Occipital lobe (tissue), 2 donors: ENCODE measurements around the gene RBBP5. TPM values are rescaled to one million over a fixed set of nuclear protein-coding genes. Genes with fewer than 3 reads are reported as not detected.
"Not testable (repeated sequence)": the region's sequence is repeated elsewhere in the genome, so short reads cannot be mapped to it uniquely, and the experiment has no call there.

ENCODE experiments used
- DNase-seq: peaks from one replicate; lab custom pipeline; 2025; lab: John Stamatoyannopoulos, UW
- total RNA-seq: library from RNA; depleted of rRNA; stranded (reverse); fragments of >200 nt; gene quantifications from one replicate; pipeline ENCODE4 v1.2.3, GENCODE V29; 2014

Gene RBBP5
- total RNA-seq, result 32.1 TPM

DNA sequence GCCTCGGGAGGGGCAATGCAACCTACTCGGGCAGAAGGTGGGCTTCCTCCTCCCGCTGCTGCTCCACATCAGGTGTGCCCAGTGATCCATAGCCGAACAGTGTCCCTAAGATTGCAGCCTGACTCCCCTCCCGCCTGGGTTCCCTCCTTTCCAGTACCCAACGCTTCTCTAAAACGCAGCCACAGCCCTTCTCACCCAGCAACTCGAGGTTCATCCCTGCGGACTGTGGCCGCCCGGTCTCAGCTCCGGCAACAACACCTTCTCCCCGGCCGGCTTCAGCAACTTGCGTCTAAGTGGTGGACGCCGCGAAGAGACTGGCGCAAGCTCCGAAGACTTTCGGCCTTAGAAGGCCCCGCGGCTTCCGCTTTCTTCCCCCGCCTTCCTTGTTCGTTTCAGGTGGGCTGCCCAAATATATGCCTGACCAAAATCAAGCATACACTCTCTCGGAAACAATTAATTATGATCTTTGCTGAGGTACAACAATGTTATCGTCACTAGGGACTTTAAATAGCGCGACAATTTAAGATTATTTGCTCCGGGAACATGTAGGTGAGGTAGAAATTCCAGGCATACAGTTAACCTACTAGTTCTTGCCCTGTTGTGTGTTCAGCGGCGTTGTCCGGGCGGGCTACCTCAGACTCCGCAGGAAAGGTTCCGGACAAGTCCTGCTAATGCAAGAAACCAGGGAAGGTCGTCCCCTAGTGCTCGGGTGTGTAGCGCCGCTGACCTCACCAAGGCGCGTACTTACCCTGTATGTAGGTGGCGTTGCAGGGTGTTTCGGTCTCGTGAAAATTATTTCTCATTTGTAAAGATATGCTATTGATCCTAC, at the start of gene RBBP5:
TSS of gene RBBP5 (minus strand) at position 319 of the 829 bp plus-strand sequence. CDS start at position 214, 105 bp downstream.
- peak; percentile 90 for DNase-seq

- DNase-seq, result no peak
Measured at GRCh38 chr1:205171369-205171768, 49.6 kb upstream of the RBBP5 start.

DNA sequence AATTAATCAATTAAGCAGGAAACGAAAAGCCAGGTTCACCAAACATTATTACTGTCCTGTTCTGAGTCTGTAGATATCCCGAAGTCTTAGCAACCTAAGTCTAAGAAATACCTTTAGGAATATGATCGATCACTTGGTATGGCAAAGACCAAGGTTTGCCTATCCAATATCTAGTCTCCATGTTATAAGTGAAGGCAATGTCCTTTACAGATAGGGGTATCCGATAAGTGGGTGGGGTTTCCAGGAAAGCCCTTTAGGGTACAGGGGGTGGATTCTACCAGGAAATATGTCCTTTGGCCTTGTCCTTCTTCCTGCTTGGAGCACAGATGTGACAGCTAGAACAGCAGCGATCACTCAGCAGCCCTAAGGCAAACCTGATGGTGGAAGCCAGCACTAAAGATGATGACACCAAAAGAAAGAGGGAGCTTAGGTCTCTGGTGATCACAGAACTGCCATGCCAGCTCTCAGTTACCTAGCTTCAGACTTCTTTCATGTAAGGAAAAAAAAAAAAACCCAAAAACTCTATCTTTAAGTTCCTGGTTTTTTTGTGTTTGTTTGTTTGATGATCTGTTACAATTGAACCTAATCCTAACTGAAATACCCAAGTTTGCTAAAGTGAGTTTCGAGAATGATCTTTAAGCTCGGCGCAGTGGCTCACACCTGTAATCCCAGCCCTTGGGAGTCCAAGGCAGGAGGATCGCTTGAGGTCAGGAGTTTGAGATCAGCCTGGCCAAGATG, 48.9 kb upstream of the RBBP5 start:
- no peak for DNase-seq

- no peak for DNase-seq
Measured at GRCh38 chr1:205169248-205169647, 47.5 kb upstream of the RBBP5 start.

GRCh38 chr1:205168291-205168690, 46.5 kb upstream of the RBBP5 start:
- no peak for DNase-seq

GRCh38 chr1:205162301-205162700, 40.5 kb upstream of the RBBP5 start:
- no peak for DNase-seq

DNA sequence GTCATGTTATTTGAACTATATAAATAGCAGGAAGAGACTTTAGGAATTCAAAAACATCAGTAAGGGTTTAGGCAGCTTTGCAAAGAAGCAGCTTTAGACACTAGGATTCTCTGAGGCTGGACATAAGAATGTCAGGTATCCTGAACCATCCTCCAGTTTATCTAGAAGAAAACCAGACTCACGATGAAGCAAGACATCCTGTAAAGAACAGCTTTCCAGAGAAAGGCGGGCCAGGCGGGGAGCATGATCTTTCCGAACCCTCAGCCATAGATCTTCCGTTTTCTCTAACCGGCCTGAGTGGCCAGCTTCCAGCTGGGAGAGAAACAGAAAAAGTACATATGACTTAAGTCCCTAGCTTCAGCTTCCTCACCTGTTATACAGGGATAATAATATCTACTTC, 39.3 kb upstream of the RBBP5 start:
- no peak for DNase-seq

DNA sequence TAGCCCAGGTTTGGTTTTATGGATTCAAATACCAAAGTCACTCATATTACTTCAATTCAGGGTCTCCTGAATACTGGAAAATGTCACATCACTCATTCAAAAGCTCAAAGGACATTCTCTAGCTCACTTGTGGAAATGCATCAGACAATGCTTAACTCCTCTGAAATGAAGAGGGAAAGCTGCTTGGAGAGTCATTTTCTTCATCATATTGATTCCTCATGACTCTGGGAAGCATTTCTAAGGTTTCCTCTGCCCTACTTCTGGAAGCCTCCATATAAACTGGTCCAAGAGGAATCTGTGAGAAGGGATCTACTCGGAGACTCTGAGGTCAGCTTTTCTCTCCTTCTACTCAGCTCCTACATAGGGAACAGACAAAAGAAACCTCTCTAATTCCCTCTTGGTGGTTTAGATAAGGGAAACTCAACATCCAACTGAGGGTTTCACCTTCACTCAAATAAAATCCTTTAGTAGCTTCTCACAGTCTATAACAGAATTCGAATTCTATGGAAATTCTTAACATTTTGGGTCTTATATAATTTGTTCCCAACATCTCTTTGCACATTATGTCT, 36.4 kb upstream of the RBBP5 start:
- DNase-seq, result no peak

DNA sequence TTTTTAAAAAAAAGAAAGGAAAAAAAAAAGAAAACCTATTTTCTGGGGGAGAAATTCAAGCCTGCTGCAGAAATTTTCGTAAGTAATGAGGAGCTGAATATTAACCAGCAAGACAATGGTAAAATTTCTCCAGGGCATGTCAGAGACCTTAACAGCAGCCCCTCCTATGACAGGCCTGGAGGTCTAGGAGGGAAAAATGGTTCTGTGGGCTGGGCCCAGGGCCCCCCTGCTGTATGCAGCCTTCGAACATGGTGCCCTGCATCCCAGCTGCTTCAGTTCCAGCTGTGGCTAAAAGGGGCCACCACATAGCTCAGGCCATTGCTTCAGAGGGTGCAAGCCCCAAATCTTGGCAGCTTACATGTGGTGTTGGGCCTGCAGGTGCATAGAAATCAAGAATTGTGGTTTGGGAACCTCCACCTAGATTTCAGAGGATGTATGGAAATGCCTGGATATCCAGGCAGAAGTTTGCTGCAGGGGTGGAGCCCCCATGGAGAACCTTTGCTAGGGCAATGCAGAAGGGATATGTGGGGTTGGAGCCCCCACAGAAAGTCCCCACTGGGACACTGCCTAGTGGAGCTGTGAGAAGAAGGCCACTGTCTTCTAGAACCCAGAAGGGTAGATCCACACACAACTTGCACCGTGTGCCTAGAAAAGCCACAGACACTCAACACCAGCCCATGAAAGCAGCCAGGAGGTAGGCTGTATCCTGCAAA, 34.0 kb upstream of the RBBP5 start:
- not testable (repeated sequence) for DNase-seq

DNA sequence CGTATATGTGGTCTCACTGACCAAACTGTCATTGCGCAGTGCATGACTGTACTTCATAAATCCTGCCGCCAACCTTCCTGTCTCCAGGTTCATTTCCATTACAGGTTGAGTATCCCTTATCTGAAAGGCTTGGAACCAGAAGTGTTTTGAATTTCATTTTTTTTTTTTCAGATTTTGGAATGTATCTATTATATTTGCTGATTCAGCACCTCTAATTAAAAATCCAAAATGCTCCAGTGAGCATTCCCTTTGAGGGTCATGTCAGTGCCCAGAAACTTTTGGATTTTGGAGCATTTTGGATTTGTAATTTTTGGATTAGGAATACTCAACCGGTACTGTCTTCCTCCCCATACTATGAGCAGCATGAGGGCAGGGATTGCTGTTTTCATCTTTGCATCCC, 30.7 kb upstream of the RBBP5 start:
- no peak for DNase-seq

DNA sequence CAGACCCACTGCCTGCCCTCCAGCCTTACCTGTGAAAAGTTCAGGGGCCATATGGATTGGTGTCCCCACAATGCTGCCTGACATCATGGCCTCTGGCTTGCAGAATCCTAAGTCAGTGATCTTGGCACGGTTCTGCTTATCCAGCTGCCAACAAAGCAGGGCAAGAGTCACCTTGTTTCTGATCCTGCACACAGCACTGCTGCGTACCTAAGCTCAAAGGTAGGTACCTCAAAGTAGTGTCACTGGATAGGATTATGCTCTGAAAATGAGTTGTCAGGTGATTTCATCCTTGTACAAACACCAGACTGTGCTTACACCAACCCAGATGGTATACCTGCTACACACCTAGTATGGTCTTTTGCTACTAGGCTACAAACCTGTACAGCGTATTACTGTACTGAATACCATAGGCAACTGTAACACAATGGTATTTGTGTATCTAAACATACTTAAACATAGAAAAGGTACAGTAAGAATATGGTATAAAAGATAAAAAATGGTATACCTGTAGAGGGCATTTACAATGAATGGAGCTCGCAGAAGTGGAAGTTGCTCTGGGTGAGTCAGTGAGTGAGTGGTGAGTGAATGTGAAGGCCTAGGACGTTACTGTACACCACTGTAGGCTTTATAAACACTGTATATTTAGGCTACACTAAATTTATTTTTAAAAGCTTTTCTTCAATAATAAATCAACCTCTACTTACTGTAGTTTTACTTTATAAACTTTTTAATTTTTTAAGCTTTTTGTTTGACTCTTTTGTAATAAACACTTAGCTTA, 29.1 kb upstream of the RBBP5 start:
- no peak for DNase-seq

- no peak for DNase-seq
Measured at GRCh38 chr1:205147191-205147835, 25.5 kb upstream of the RBBP5 start.

- DNase-seq, result no peak
Measured at GRCh38 chr1:205144751-205145150, 23.0 kb upstream of the RBBP5 start.

DNA sequence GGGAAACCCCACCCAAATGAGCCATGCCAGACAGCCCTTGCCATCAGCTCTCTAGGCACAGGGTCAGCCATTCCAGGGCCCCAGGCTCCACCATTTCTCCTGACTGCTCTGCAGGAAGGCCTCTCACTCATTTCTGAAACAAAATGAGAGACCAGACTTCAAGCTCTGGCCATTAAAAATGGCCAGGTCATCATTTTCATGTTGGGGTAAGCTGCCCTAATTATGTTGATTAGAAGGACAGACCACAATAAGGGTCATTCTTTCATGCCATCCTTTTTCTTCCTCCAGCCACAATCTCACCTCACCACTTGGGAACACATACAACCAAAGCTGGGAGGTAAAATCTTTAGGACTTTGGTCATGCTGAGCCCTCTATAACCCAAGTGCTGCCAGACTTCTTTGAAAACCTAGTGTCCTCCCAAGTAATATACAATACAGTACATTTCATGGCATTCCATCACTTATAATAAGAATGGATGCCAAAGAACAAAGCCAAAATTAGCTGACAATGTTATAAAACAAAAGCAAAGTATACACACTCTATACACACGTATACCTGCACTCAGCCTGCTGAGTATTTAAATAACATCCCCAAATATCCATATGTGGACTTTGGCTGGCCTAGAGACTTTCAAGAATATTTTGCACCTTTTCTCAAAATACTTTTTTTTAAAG, 22.4 kb upstream of the RBBP5 start:
- DNase-seq, result no peak

- no peak for DNase-seq
Measured at GRCh38 chr1:205142102-205142469, 20.3 kb upstream of the RBBP5 start.

GRCh38 chr1:205141236-205142101, 19.7 kb upstream of the RBBP5 start:
- peak; percentile 60 for DNase-seq

- DNase-seq, result no peak
Measured at GRCh38 chr1:205140113-205140512, 18.3 kb upstream of the RBBP5 start.

DNA sequence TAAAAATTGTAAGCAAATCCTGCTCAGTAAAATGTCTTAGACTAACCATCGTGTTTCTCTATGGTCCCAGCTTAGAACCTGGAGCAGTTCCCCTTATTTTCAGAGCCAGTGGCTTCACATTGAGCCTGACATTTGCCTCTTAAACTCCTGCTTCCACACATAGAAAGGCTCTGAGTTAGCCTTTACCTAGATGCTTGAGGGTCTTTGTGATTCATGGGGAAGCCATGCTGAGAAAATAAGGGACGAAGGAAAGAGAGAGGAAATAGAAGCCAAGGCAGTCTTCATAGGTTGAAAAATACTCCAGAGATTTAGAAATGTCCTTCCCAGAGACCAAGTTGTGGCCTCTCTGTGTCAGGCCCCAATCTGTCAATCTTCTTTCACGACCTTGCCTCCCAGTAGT, 16.1 kb upstream of the RBBP5 start:
- no peak for DNase-seq

DNA sequence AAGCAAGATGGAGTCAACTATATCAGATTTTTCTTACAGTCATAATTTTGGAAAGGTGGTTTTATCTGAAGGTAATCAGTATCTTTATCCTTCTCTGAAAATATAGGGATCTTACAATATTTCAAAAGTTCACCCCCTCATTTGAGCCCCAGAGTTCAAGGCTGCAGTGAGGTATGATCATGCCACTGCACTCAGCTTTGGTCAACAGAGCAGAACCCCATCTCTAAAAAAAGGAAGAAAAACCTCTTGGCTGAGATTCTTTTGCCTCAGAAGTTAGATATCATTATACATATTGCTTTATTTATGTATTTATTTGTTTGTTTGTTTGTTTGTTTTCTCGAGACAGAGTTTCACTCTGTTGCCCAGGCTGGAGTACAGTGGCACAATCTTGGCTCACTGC, 11.5 kb upstream of the RBBP5 start:
- DNase-seq, result no peak
